ENCODE results near the gene CNTD1. TPM values are rescaled to one million over a fixed set of nuclear protein-coding genes. Genes with fewer than 3 reads are reported as not detected.

The CNTD1 gene
- total RNA-seq, 1 donor from 2014 or later = 0.09 TPM

DNA sequence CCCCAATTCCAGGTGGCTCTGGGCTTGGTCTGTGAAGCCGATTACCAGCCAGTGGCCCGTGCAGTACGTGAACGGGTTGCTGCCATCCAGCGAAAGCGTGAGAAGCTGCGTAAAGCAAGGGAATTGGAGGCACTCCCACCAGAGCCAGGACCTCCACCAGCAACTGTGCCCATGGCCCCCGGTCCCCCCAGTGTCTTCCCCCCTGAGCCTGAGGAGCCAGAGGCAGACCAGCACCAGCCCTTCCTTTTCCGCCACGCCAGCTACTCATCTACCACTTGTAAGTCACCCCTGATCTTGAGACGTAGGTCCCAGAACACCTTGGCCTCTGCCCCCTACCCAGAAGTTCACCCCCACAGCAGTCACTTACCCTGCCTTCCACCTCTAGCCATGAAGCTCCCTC lies 11.4 kb upstream of the CNTD1 start:
- no peaks in the 10 kb centered on the region for H3K4me1 Mint-ChIP-seq
- H3K27ac Mint-ChIP-seq = no peak overlapping the region
- no peaks in the 10 kb centered on the region for H3K36me3 Mint-ChIP-seq
- no peaks in the 10 kb centered on the region for H3K9me3 Mint-ChIP-seq
- peaks cover 47% of the 10 kb centered on the region for H3K27me3 Mint-ChIP-seq (ENCODE audit: low read depth)
- no peak for DNase-seq (ENCODE audit: low spot score in 2 of 2, unreplicated experiment in 2 of 2)
- no peak for TF ChIP-seq CTCF (IDR thresholded peaks at IDR 0.05; ENCODE audit: unreplicated experiment)
- no peak overlapping the region for H3K4me3 Mint-ChIP-seq

DNA sequence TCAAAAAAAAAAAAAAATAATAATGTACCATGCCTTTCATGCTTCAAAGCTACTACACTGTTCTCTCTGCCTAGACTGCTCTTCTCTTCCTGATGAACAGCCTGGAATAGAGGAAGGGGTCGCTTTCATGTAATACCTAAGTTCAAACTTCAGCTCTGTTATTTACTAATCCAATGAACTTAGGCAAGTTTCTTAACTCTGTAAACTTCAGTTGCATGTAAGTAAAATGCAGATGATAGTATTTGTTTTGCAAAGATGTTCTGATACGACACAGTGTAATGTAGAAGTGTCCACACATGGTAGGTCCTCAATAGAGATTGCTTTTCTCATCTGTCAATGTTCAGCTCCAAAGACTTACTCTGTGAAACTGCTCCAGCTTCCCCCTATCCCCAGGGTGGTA lies 6.7 kb upstream of the CNTD1 start:
- Mint-ChIP-seq H3K36me3 (peaks cover 10% of the 10 kb centered on the region), H3K4me3 (no peak overlapping the region)

GRCh38 chr17:42792545-42792944 lies 6.1 kb upstream of the CNTD1 start:
- Mint-ChIP-seq H3K4me1 (peaks cover 5% of the 10 kb centered on the region), H3K36me3 (peaks cover 10% of the 10 kb centered on the region), H3K9me3 (no peaks in the 10 kb centered on the region), H3K4me3 (no peak overlapping the region), H3K27ac (no peak overlapping the region), H3K27me3 (ENCODE audit: low read depth) (peaks cover 9% of the 10 kb centered on the region)
- no peak for TF ChIP-seq CTCF (IDR thresholded peaks at IDR 0.05; ENCODE audit: unreplicated experiment)
- DNase-seq (ENCODE audit: low spot score in 2 of 2, unreplicated experiment in 2 of 2) = no peak

More for the DNA sequence above, 6.7 kb upstream of the CNTD1 start:
- Mint-ChIP-seq H3K9me3 (no peaks in the 10 kb centered on the region), H3K27ac (no peak overlapping the region), H3K27me3 (ENCODE audit: low read depth) (peaks cover 13% of the 10 kb centered on the region), H3K4me1 (peaks cover 2% of the 10 kb centered on the region)
- TF ChIP-seq CTCF (IDR thresholded peaks at IDR 0.05; ENCODE audit: unreplicated experiment) = no peak
- no peak for DNase-seq (ENCODE audit: low spot score in 2 of 2, unreplicated experiment in 2 of 2)

DNA sequence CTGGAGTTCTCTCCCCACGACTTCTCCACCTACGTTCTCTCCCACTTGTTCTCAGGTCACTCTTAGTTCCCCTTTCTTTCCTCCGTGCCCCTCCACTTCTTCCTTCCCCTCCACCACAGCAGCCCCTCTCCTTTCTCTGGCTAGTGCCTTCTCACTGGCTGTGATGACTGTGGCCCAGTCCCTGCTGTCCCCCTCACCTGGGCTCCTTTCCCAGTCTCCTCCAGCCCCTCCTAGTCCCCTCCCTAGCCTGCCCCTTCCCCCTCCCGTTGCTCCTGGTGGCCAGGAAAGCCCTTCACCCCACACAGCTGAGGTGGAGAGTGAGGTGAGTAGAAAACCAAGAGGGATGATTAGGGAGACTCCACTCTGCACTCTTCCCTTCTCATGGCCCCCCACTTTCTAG lies 3.6 kb upstream of the CNTD1 start:
- Mint-ChIP-seq H3K4me1 (peaks cover 15% of the 10 kb centered on the region), H3K27ac (no peak overlapping the region), H3K27me3 (ENCODE audit: low read depth) (peaks cover 7% of the 10 kb centered on the region)

GRCh38 chr17:42795465-42795864 lies 3.2 kb upstream of the CNTD1 start:
- no peak overlapping the region for H3K4me3 Mint-ChIP-seq
- peaks cover 15% of the 10 kb centered on the region for H3K4me1 Mint-ChIP-seq
- peaks cover 9% of the 10 kb centered on the region for H3K27me3 Mint-ChIP-seq (ENCODE audit: low read depth)
- DNase-seq (ENCODE audit: low spot score in 2 of 2, unreplicated experiment in 2 of 2) = no peak
- TF ChIP-seq CTCF (IDR thresholded peaks at IDR 0.05; ENCODE audit: unreplicated experiment) = no peak
- H3K27ac Mint-ChIP-seq = no peak overlapping the region
- peaks cover 10% of the 10 kb centered on the region for H3K36me3 Mint-ChIP-seq
- no peaks in the 10 kb centered on the region for H3K9me3 Mint-ChIP-seq

More for the DNA sequence above, 3.6 kb upstream of the CNTD1 start:
- TF ChIP-seq CTCF (IDR thresholded peaks at IDR 0.05; ENCODE audit: unreplicated experiment) = no peak
- no peak for DNase-seq (ENCODE audit: low spot score in 2 of 2, unreplicated experiment in 2 of 2)
- H3K36me3 Mint-ChIP-seq = peaks cover 10% of the 10 kb centered on the region
- no peaks in the 10 kb centered on the region for H3K9me3 Mint-ChIP-seq
- H3K4me3 Mint-ChIP-seq = no peak overlapping the region
